ENCODE data around the gene SLC7A6.

The SLC7A6 gene

DNA sequence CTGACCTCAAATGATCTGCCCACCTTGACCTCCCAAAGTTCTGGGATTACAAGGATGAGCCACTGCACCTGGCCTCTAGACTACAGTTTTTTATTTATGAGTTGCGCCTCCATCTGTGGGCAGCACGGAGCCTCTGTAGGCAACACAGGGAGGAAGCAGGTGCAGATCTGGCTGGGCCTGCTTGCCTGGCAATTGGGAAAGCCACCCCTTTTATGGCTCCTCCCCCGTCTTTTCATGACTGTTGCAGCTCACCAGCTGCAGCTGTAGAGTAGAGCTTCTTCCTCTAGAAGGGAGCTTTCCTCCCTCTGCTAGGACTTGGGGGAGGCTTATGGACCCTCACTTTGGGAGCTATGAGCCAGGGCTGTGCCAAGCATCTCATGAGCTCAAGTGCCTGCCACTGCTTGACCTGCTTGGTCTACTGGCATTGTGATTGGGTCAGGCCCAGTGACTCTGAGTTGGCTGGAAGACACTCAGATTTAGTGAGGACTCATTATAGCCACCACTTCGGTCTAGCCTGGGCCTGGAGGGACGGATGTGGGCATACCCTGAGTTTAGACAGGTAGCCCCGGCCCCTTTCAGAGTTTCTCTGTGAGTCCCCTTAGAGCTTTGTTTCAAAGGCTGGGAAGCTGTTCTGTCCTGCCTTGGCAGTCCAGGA is 6.9 kb upstream of the SLC7A6 start:
- no peak for DNase-seq (ENCODE audit: low read depth in 2 of 2)

DNA sequence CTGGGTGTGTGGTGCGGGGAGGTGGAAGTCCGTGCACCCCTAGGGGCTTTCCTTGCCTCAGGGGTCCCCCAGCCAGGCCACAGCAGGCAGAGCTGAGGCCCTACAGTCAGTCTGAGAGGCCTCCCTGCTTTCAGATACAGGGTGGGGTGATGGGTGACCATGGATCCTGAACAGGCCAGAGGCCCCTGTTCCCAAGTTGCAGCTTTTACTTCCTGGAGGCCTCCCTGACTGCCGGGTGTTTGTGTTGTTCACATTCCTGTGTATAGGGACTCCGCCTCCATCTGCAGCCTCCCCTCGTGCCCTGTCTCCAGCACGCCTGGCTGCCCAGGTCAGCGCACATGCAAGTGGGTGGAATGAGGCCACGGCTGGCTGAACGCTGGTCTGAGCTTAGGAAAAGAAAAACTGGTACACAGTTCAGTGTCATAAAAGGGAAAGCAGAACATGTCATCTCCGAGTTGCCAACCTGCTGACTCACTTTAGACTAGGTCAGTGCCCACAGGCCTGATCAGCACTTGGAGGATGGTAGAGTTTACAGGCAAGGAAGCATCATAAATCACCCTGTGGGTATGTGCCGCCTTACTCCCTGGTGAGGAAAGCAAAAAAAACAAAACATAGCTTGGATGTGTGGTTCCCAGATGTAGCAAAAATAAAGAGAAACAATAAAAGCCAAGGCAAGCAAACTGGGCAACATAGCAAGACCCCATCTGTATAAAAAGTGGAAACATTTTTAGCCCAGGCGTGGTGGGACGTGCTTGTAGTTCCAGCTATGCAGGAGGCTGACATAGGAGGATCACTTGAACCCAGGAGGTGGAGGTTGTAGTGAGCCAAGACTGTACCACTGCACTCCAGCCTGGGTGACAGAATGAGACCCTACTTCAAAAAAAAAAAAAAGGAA is 6.2 kb upstream of the SLC7A6 start:
- DNase-seq (ENCODE audit: low read depth in 2 of 2): no peak

DNA sequence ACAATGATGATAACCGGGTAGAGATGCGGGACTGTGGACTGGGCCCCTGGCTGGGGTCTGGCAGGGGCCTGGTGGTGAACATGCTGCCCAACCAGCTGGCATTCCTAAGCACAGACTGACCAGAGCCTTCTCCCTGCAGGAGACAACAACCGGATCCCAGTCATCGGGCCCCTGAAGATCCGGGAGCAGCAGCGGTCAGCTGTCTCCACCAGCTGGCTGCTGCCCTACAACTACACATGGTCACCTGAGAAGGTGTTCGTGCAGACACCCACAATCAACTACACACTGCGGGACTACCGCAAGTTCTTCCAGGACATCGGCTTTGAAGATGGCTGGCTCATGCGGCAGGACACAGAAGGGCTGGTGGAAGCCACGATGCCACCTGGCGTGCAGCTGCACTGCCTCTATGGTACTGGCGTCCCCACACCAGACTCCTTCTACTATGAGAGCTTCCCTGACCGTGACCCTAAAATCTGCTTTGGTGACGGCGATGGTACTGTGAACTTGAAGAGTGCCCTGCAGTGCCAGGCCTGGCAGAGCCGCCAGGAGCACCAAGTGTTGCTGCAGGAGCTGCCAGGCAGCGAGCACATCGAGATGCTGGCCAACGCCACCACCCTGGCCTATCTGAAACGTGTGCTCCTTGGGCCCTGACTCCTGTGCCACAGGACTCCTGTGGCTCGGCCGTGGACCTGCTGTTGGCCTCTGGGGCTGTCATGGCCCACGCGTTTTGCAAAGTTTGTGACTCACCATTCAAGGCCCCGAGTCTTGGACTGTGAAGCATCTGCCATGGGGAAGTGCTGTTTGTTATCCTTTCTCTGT is 5.1 kb upstream of the SLC7A6 start:
- DNase-seq (ENCODE audit: low read depth in 2 of 2): no peak

DNA sequence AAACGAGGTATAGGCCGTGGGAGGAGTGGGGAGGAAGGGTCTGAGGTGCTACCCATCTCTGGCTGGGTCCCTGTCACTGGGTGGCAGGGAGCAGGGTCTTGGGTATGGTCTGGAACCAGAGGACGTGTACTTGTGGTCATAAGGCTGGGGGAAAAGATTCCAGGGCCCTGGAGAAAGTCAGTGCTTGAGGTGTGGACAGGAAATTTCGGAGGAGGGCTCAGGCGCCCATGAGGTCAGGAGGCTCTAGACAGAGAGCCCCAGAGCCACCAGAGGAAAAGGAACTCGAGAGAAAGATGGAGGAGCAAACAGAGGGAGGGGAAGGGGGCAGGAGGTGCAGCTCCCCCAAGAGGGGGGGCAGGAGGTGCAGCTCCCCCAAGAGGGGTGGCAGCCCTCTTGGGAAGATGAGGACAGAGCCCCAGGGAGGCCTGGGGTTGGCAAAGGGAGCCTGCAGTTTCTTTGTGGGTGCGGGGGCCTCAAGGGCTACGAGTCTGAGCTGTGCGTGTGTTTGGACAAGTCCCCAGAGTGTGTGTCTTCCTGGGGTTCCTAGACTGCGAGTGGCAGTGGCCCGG is 683 bp upstream of the SLC7A6 start:
- DNase-seq (ENCODE audit: low read depth in 2 of 2): no peak

DNA sequence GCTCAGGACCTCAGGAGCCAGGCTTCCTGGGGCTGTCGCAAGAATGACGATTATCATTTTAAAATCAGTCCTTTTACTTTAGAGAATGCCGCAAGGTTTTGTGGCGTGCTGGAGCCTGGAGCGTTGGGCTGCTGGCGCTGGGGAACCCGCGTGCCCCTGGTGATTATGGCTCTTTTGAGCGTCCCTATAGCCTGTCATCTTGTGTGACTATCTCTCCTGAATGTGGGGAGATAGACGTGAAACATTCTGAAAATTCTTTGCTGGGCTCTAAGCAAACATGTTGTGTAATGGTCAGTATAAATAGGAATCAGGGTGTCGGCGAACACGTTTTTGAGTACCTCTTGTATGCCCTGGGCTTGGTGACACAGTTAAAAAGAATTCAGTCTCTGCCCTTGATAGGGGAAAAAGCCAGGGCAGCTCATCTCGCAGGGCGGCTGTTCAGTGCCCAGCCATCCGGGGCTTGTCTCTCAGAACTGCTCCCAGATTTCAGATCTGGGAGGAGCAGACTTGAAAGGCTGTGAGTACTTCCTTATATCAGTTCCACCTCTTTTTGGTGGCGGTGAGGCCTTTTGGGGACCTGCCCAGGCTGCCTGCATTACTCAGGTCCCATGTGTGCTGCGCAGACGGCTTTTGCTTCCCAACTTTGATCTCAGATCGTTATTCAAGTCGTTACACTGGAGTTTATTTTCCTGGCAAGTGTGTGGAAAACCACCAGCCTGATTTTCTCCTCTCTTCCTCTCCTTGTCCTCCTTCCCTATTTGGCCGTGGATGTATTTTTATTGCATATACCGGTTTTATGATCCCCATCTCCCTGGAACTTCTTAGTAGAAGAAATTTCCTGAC is 973 bp downstream of the SLC7A6 start:
- no peak for DNase-seq (ENCODE audit: low read depth in 2 of 2)

DNA sequence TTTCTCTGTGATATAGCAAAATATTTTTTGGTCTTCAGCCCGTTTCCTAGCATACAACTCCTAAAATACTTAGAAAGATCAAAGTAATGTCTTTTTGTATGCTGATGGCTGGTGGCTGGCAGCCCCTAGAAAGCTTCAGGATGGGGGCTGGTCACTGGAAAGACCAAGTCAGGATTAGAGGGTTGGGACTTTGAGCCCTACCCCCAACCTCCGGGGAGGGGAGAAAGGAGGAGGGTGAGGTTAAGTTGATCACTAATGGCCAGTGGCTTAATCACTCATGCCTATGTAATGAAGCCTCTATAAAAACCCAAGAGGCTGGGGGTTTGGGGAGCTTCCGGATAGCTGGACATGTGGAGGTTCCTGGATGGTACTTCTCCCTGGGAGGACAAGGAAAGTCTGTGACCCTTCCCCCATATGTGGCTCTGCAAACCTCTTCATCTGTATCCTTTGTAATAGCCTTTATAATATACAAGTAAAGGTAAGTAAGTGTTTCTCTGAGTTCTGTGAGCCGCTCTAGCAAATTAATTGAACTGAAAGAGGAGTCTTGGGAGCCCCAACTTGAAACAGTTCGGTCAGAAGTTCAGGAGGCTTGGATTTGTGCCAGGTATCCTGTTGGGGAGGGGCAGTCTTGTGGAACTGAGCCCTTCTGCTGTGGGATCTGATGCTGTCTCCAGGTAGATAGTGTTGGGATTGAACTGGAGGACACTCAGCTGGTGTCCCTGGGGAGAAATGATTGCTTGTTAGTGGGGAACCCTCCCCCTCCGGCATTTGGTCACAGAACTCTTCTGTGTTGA is 3.5 kb downstream of the SLC7A6 start:
- DNase-seq (ENCODE audit: low read depth in 2 of 2): no peak

DNA sequence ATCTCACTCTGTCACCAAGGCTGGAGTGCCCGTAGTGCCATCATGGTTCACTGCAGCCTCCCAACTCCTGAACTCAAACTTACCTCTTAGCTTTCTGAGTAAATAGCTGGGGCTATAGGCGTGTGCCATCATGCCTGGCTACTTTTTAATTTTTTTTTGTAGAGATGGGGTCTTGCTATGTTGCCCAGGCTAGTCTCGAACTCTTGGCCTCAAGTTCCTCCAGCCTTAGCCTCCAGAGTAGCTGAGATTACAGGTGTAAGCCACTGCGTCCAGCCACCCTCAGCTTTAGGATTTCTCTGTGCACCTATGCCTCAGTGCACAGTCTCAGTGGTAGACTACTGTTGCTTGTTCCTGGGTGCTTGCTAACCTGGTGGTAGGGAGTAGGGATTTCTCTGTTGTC is 5.5 kb downstream of the SLC7A6 start:
- no peak for DNase-seq (ENCODE audit: low read depth in 2 of 2)

DNA sequence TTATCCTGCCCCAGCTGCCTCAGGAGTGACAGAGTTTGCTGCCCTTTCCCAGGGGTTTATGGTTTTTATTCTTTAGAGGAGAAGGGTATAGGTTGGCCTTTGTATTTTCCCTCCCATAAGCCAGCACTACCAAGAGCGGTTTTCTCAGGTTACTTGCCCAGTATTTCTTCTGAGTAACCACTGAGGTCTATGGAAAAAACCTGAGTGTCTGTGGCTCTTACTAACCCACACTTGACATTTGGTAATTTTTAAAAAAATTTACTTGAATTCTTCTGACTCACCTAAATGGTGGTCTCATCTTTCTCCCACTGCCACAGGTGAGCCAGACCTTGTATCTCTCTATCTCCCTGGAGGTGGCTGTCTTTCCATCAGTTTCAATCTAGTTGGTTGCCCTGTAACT is 6.0 kb downstream of the SLC7A6 start:
- DNase-seq (ENCODE audit: low read depth in 2 of 2): no peak

DNA sequence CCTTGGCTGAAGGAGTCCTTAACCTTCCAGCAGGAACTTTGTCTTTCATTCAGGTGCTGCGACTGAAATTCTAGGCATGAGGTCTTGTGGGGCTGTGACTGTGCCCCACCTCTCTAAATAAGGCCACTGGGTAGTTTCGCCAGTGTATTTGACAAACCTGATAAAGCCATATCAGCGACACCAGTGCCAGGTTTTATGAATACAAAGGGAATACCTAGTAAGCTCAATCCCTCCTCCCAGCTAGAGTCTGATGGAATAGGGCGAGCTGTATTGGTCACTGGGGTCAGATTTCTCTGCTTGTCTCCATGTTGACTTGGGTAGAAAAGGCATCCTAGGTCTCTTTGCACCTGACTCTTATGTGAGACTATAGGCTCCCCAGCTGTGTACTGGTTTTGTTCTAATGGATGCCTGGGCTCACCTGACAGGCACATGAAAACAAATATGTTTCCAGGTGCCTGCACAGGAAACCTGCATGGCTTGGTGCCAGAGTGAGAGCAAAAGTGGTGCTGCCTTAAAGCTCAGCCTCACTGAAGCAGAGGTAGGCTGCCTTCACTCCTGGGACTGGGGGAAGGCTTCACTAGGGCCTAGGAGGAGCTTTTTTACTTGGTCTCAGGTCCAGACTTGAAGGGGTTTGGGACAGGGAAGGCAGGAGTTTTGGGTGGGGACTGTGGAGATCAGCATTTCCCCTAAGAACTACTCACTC is 8.3 kb downstream of the SLC7A6 start:
- DNase-seq (ENCODE audit: low read depth in 2 of 2): no peak

DNA sequence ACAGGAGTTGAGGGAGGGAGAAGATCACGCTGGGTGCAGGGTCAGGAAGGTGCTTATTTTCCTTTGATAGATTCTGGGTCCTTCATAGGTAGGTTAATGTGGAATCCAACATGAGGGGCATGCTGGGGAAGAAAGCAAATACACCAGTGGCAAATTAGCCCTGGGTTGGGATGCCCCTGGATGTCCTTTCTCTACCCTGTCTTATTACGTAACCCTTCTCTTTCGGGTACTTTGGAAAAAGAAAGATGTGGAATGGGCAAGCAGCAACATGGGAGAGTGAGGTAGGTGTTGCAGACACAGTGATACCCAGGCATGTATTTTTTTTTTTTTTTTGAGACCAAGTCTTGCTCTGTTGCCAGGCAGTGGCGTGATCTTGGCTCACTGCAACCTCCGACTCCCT is 9.1 kb downstream of the SLC7A6 start:
- DNase-seq (ENCODE audit: low read depth in 2 of 2): no peak

DNA sequence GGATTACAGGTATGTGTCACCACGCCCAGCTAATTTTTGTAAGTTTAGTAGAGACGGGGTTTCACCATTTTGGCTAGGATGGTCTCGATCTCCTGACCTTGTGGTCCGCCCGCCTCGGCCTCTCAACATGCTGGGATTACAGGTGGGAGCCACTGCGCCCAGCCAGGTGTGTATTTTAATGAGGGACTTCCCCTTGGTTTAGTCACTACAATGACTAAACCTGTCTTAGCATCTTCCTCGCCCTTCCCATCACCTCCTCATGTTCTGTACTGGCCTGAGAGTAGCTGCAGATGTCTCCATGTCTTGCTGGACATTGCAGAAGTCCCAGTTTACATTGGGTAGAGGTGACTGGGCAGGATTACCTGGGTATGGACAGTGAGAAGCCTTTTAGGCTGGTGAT is 9.6 kb downstream of the SLC7A6 start:
- DNase-seq (ENCODE audit: low read depth in 2 of 2): no peak

DNA sequence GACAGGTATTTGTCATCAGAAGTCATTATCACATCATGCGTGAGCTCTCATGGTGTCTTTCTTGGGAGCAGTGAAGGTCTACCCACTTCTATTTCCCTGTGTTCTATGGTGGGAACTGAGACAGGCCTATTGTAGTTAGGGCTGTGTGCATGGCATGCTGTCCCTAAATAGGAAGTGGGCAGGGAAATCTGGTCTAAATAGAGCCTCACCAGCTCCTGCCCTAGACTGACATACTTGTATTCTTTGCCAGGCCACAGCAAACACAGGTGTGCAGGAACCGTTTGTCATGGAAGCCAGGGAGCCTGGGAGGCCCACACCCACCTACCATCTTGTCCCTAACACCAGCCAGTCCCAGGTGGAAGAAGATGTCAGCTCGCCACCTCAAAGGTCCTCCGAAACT is 10.1 kb downstream of the SLC7A6 start:
- no peak for DNase-seq (ENCODE audit: low read depth in 2 of 2)

DNA sequence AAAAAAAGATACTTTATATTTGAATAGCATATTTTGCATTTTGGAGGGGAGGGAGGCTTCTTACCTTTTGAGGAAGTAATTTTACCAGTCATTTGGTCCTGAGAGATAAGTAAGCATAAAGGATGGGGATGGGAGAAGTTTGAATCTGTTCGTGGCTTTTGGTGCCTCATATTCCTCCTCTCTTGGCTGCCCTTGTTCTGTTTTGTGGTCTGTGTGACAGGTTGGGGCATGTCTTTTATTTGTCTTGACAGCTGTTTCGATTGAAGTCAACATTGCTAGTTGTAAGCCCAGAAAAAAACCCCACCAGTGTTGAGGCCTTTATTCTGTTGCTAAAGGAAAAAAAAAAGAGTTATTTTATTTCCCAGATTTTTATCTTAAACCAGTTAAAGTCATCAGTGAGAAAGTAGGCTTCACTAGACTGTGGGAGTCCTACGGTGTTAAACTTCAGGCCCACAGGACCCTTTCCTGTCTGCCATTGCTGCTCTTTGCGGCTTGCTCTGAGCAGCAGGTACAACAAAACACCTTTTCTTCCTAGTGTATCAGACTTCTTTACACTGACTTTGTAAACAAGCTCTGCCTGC is 11.4 kb downstream of the SLC7A6 start:
- no peak for DNase-seq (ENCODE audit: low read depth in 2 of 2)

DNA sequence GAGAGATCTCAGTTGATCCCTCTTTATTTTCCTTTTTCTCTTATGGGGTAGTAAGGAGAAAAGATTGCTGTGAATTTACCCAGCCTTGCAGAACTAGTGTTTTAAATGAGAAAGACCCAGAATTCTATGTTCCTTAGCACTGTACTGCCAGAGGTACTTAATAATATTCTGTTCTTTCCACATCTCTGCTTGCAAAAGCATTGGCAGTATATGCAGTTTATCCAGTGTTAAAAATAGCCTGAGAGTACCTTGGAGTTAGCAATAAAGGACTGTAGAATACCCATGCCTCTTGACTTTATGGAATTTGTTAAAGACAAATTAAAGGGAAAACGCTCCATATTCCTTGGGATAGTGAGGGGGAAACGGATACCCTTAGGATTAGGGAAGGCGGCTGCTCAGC is 11.9 kb downstream of the SLC7A6 start:
- DNase-seq (ENCODE audit: low read depth in 2 of 2): no peak

DNA sequence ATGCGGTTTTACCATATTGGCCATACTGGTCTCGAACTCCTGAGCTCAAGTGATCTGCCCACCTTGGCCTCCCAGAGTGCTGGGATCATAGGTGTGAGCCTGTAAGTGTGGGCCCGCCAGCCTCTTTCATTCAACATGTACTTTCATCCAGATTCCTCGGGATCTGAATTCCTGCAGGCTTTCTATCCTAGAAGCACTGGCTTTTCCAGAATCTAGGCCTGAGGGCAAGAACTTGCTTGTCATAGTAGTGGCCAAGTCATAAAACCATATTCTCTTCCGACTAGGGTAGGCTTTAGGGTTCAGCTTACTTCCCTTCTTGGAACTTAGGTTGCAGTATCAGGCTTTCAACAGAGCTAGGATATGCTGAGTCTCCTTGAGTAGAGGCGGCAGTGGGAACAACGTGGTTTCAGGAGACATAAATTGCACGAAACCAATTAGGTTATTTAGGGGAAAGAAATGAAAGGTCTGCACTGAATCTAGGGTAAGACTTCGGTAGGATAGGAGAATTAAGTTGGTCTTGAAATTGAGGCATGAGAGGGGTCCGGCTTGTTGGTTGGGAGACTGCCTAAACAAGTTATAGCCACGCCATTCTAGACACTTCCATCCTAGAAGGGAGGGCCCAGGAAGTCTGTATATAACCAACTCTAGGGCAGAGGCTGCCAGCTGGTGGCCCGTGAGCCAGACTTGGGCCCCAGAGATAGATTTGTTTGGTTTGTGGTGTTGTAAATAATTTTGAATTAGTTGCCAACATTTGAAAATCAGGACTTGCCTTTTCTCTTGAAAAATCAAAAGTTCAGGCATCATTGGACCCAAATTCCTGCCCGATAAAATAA is 15.6 kb downstream of the SLC7A6 start:
- DNase-seq (ENCODE audit: low read depth in 2 of 2): no peak

DNA sequence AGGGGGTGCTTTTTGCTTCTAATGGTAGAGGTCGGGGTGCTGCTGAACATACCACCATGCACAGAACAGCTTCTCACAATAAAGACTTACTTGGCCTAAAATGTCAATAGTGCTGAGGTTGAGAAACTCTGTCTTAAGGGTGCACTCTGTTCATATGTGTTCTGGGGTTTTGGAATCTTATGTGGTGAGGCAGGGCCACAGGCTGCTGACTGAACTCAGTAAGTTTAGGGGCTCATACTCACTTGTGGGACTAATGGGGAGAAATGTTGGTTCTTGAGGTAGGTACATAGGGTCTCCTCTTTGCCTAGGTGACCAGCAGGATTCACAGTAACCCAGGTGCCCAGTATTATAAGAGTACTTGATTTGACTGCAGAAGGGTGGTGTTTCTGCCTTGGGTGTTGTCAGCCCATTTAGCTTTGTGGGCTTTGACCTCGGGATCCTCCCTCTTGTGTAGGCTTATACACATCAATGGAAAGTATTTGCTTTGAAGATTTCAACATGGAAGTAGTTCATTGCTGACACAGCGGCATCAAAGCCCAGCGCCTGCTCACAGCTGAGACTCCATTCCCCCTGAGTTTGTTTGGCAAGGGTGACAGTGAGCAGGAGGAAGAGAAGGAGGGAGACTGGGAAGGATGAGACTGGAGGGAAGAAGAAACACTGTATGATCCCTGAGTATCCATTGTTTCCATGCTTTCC is 17.2 kb downstream of the SLC7A6 start:
- no peak for DNase-seq (ENCODE audit: low read depth in 2 of 2)

DNA sequence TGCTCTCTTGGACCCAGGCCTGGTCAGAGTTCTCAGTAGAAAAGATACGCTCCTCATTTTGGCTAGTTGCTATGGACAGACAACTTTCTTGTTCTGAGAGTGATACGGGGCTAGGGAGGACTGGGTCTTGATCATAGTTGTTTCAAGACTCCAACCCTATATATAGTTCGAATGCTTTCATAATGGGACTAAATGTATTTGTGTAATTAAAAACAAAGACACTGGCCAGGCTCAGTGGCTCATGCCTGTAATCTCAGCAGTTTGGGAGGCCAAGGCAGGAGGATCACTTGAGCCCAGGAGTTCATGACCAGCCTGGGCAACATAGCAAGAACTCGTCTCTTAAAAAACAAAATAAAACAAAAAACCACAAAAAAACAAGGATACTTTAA is 17.7 kb downstream of the SLC7A6 start:
- no peak for DNase-seq (ENCODE audit: low read depth in 2 of 2)

DNA sequence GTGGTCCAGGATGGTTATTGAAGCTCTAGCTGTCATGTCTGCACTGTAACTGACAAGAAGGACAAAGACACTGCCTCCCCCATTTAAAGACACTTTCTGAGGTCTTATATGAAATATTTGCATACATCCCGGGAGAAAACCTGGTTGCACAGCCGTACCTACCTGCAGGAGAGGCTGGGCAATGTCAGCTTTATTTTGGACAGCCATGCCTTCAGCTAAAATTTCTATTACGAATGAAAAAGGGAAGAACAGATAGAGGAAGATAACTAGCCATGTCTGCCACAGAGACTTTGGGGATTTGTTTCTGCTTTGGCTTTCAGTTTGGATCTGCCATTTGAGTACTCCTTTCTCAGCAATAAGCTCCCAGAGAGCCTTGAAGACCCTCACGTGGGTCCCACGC is 19.0 kb downstream of the SLC7A6 start:
- DNase-seq (ENCODE audit: low read depth in 2 of 2): no peak

All from stimulated activated CD8-positive, alpha-beta memory T cell treated with anti-CD3 and anti-CD28 coated beads, Interleukin-7, amount 100 ng/mL, for 1 hour (primary cell).